HG03439 (cell line): ENCODE results near the gene HERC4.
"Not testable (repeated sequence)": the region's sequence is repeated elsewhere in the genome, so short reads cannot be mapped to it uniquely, and the experiment has no call there.

ENCODE experiments used
- ATAC-seq: cut with Tn5 transposase; IDR thresholded peaks from one replicate; pipeline ENCODE4 v1.9.1; 2021; ENCODE audit warnings: mild to moderate bottlenecking, moderate library complexity; ENCODE audit not compliant: unreplicated experiment

HERC4 gene

GRCh38 chr10:67884313-67884841 lies 190.7 kb downstream of the HERC4 start, which contains the start of gene SIRT1:
TSS of gene SIRT1 (plus strand) at chr10:67884656. CDS start at chr10:67884722, 66 bp downstream.
- peak; percentile 83 for ATAC-seq

GRCh38 chr10:67883710-67884312 lies 191.3 kb downstream of the HERC4 start:
- no peak for ATAC-seq

DNA sequence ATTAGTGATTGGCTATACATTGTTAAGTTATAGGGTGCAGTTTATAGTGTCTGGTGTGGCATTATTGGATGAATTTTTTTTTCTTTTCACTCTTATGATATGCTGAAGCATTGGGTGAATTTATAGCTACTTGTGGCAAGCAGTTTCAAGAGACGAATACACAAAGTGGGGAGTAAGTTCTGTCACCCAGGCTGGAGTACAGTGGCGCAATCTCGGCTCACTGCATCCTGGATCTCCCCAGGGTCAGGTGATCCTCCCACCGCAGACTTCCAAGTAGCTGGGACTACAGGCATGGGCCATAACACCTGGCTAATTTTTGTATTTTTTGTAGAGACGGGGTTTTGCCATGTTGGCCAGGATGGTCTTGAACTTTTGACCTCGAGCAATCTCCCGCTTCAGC lies 196.9 kb downstream of the HERC4 start:
- ATAC-seq = no peak

GRCh38 chr10:67877421-67877820 lies 197.7 kb downstream of the HERC4 start:
- ATAC-seq = not testable (repeated sequence)

DNA sequence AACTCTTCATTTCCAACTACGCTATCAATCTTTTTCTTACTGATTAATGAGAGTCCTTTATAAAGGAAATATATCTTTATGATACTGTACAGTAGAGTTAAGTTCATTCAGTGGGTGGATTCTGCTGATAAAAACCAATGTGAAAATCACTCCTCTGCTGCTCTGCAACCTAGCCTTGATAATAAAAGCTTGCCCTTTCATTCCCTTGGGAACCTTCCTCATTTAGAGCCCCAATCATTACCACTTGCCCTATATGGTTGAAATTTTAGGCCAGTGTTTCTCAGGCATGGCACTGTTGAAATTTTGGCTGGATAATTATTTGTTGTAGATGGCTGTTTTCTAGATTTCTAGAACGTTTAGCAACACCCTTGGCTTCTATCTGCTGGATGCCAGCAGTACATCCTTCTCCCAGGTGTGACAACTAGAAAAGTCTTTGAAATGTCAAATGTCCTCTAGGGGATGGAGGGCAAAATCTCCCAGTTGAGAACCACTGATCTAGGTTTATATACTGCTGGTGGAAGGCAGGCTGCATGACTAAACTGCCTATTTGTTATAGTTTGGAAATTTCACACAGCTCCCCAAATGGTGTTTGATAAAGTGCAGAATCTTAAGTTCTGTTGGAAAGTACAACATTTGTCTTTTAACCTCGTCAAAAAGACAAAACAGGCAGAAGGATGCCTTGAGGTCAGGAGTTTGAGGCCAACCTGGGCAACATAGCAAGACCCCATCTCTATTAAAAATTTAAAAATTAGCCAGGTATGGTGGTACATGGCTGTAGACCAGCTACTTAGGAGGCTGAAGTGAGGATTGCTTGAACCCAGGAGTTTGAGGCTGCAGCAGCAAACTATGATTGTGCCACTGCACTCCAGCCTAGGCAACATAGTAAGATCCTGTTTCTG lies 199.5 kb downstream of the HERC4 start:
- ATAC-seq = no peak
